ENCODE results near the gene ZBTB42.

The ZBTB42 gene

GRCh38 chr14:104821229-104821945 is 20.5 kb downstream of the ZBTB42 start:
- in situ Hi-C loops (cut with HindIII; ENCODE audit: low sequenced_read_pairs): loop anchor here (10.0 kb wide), 2 partner anchors 47 to 233 kb away; no protein-coding TSS in a partner anchor
- H3K4me3 ChIP-seq (ENCODE audit: low read depth, low read length): no peak overlapping the region
- DNase-seq (ENCODE audit: low read depth): no peak
- TF ChIP-seq CTCF (IDR thresholded peaks at IDR 0.05; ENCODE audit: low read depth, low read length, missing control alignments): no peak

GRCh38 chr14:104821971-104822608 is 21.2 kb downstream of the ZBTB42 start:
- no peak overlapping the region for H3K4me3 ChIP-seq (ENCODE audit: low read depth, low read length)
- no peak for TF ChIP-seq CTCF (IDR thresholded peaks at IDR 0.05; ENCODE audit: low read depth, low read length, missing control alignments)
- in situ Hi-C loops (cut with HindIII; ENCODE audit: low sequenced_read_pairs): loop anchor here (10.0 kb wide), 2 partner anchors 47 to 233 kb away; no protein-coding TSS in a partner anchor
- no peak for DNase-seq (ENCODE audit: low read depth)

- H3K4me3 ChIP-seq (ENCODE audit: low read depth, low read length): no peak overlapping the region
- no peak for TF ChIP-seq CTCF (IDR thresholded peaks at IDR 0.05; ENCODE audit: low read depth, low read length, missing control alignments)
- in situ Hi-C loops (cut with HindIII; ENCODE audit: low sequenced_read_pairs): loop anchor here (10.0 kb wide), 2 partner anchors 48 to 232 kb away; no protein-coding TSS in a partner anchor
- DNase-seq (ENCODE audit: low read depth): no peak
These were observed 22.1 kb downstream of the ZBTB42 start for GRCh38 chr14:104822821-104823615.

GRCh38 chr14:104824353-104824997 is 23.6 kb downstream of the ZBTB42 start:
- no peak overlapping the region for H3K4me3 ChIP-seq (ENCODE audit: low read depth, low read length)
- in situ Hi-C loops (cut with HindIII; ENCODE audit: low sequenced_read_pairs): loop anchor here (10.0 kb wide), 2 partner anchors 50 to 230 kb away; no protein-coding TSS in a partner anchor
- no peak for TF ChIP-seq CTCF (IDR thresholded peaks at IDR 0.05; ENCODE audit: low read depth, low read length, missing control alignments)
- DNase-seq (ENCODE audit: low read depth): no peak

- TF ChIP-seq CTCF (IDR thresholded peaks at IDR 0.05; ENCODE audit: low read depth, low read length, missing control alignments): peak; percentile 62
- no peak for DNase-seq (ENCODE audit: low read depth)
- in situ Hi-C loops (cut with HindIII; ENCODE audit: low sequenced_read_pairs): loop anchor here (10.0 kb wide), 2 partner anchors 52 to 228 kb away; no protein-coding TSS in a partner anchor
- H3K4me3 ChIP-seq (ENCODE audit: low read depth, low read length): peak overlapping the region; percentile 56
These were observed 25.4 kb downstream of the ZBTB42 start for GRCh38 chr14:104826189-104826860.

All from astrocyte of the cerebellum (primary cell).